ENCODE measurements around the gene TLDC2. TPM values are rescaled to one million over a fixed set of nuclear protein-coding genes. Genes with fewer than 3 reads are reported as not detected.
"Not testable (repeated sequence)": the region's sequence is repeated elsewhere in the genome, so short reads cannot be mapped to it uniquely, and the experiment has no call there.

Gene TLDC2
- total and polyA plus RNA-seq, 7 experiments from 2014 or later = 0.37 to 0.49 (median 0.40) TPM; not detected in 3

- H3K9me3 Mint-ChIP-seq = no peaks in the 10 kb centered on the region
- Histone ChIP-seq H3K27me3 (ENCODE audit: control insufficient read depth in 2 of 2, insufficient read depth in 2 of 2, low read length in 2 of 2) (no peaks in the 10 kb centered on the region), H3K4me3 (ENCODE audit: low read length) (no peak overlapping the region), H3K36me3 (ENCODE audit: control insufficient read depth in 2 of 3, insufficient read depth in 3 of 3, low read length in 3 of 3) (no peaks in the 10 kb centered on the region), H3K9me3 (ENCODE audit: control insufficient read depth in 2 of 3, low read length in 3 of 3) (no peaks in the 10 kb centered on the region), H3K27ac (ENCODE audit: low read depth, low read length) (no peak overlapping the region), H3K4me1 (ENCODE audit: control insufficient read depth in 2 of 2, insufficient read depth in 2 of 2, low read length in 2 of 2) (peaks cover 5 to 9% of the 10 kb centered on the region in 2 donors)
- DNase-seq (no peak), ATAC-seq (no peak)
- H3K36me3 Mint-ChIP-seq = no peaks in the 10 kb centered on the region
- ChIA-PET POLR2A (interaction anchor here (0.6 kb wide), 1 partner anchor 71 kb away, joined by 6 read pairs; no protein-coding TSS in a partner anchor), CTCF (interaction anchor here (0.7 to 1.2 kb wide), 2 partner anchors 23 to 30 kb away, joined by 3 read pairs; a partner anchor contains a TSS)
- peaks cover 5 to 35% (median 10%) of the 10 kb centered on the region in 7 donors for H3K4me1 Mint-ChIP-seq
- peak overlapping the region in 1 of 9 donors; percentile 23 for H3K27ac Mint-ChIP-seq
- intact Hi-C loops (cut with micrococcal nuclease) = loop anchor here (2.0 kb wide), 4 partner anchors 29 to 61 kb away; partner anchors contain the start of gene DSN1 (in 1 of the 2)
- peak overlapping the region in 1 of 10 donors; percentile 23 for H3K4me3 Mint-ChIP-seq
- H3K27me3 Mint-ChIP-seq = no peaks in the 10 kb centered on the region
Measured at GRCh38 chr20:36833275-36834020, 42.5 kb upstream of the TLDC2 start.

- ATAC-seq = no peak
- H3K4me1 ChIP-seq (ENCODE audit: control insufficient read depth in 2 of 2, insufficient read depth in 2 of 2, low read length in 2 of 2) = peaks cover 5 to 9% of the 10 kb centered on the region in 2 donors
- no peaks in the 10 kb centered on the region for H3K9me3 ChIP-seq (ENCODE audit: control insufficient read depth in 2 of 3, low read length in 3 of 3)
- peak overlapping the region; percentile 63 for H3K4me3 ChIP-seq (ENCODE audit: low read length)
- H3K27me3 ChIP-seq (ENCODE audit: control insufficient read depth in 2 of 2, insufficient read depth in 2 of 2, low read length in 2 of 2) = no peaks in the 10 kb centered on the region
- no peak overlapping the region for H3K27ac ChIP-seq (ENCODE audit: low read depth, low read length)
- intact Hi-C loops (cut with micrococcal nuclease) = loop anchor here (2.0 kb wide), 4 partner anchors 28 to 62 kb away; partner anchors contain the start of gene DSN1 (in 1 of the 2)
- Mint-ChIP-seq H3K4me1 (peaks cover 5 to 32% (median 10%) of the 10 kb centered on the region in 7 donors), H3K27ac (peak overlapping the region in 1 of 9 donors; percentile 92), H3K36me3 (no peaks in the 10 kb centered on the region), H3K4me3 (peak overlapping the region in 9 of 10 donors; percentile 71 to 92 (median 82)), H3K27me3 (no peaks in the 10 kb centered on the region), H3K9me3 (no peaks in the 10 kb centered on the region)
- ChIA-PET POLR2A (interaction anchor here (0.6 kb wide), 1 partner anchor 21 kb away, joined by 3 read pairs; no protein-coding TSS in a partner anchor), CTCF (interaction anchor here (0.9 to 1.4 kb wide), 2 partner anchors 21 to 26 kb away, joined by 3 to 4 read pairs; no protein-coding TSS in a partner anchor)
- no peak for DNase-seq
- H3K36me3 ChIP-seq (ENCODE audit: control insufficient read depth in 2 of 3, insufficient read depth in 3 of 3, low read length in 3 of 3) = no peaks in the 10 kb centered on the region
Measured at GRCh38 chr20:36835025-36835424, 40.9 kb upstream of the TLDC2 start.

- ATAC-seq = peak; percentile 99
- POLR2A ChIA-PET = interaction anchor here (0.6 kb wide), 2 partner anchors 21 to 110 kb away, joined by 3 to 8 read pairs; no protein-coding TSS in a partner anchor
- peak overlapping the region; percentile 71 to 92 (median 82) for H3K4me3 Mint-ChIP-seq
- Histone ChIP-seq H3K27me3 (ENCODE audit: control insufficient read depth in 2 of 2, insufficient read depth in 2 of 2, low read length in 2 of 2) (no peaks in the 10 kb centered on the region), H3K27ac (ENCODE audit: low read depth, low read length) (peak overlapping the region; percentile 54), H3K36me3 (ENCODE audit: control insufficient read depth in 2 of 3, insufficient read depth in 3 of 3, low read length in 3 of 3) (no peaks in the 10 kb centered on the region), H3K4me1 (ENCODE audit: control insufficient read depth in 2 of 2, insufficient read depth in 2 of 2, low read length in 2 of 2) (peaks cover 5 to 9% of the 10 kb centered on the region in 2 donors), H3K9me3 (ENCODE audit: control insufficient read depth in 2 of 3, low read length in 3 of 3) (no peaks in the 10 kb centered on the region), H3K4me3 (ENCODE audit: low read length) (peak overlapping the region; percentile 63)
- CTCF ChIA-PET = interaction anchor here (0.5 to 1.4 kb wide), 4 partner anchors 21 to 1388 kb away, joined by 3 to 4 read pairs (median 3); no protein-coding TSS in a partner anchor
- intact Hi-C loops (cut with micrococcal nuclease) = loop anchor here (2.0 kb wide), 4 partner anchors 27 to 63 kb away; partner anchors contain the start of gene DSN1 (in 1 of the 2)
- peak overlapping the region in 4 of 9 donors; percentile 75 to 92 (median 82) for H3K27ac Mint-ChIP-seq
- H3K27me3 Mint-ChIP-seq = no peaks in the 10 kb centered on the region
- peaks cover 5 to 32% (median 10%) of the 10 kb centered on the region in 7 donors for H3K4me1 Mint-ChIP-seq
- DNase-seq = peak; percentile 56 to 85 (median 72)
- H3K36me3 Mint-ChIP-seq = no peaks in the 10 kb centered on the region
- H3K9me3 Mint-ChIP-seq = no peaks in the 10 kb centered on the region
Measured at GRCh38 chr20:36835453-36836198, 40.3 kb upstream of the TLDC2 start.

GRCh38 chr20:36836591-36837269 is 39.2 kb upstream of the TLDC2 start:
- peaks cover 5 to 9% of the 10 kb centered on the region in 2 donors for H3K4me1 ChIP-seq (ENCODE audit: control insufficient read depth in 2 of 2, insufficient read depth in 2 of 2, low read length in 2 of 2)

GRCh38 chr20:36838376-36838775 is 37.6 kb upstream of the TLDC2 start:
- H3K36me3 ChIP-seq (ENCODE audit: control insufficient read depth in 2 of 3, insufficient read depth in 3 of 3, low read length in 3 of 3); H3K27me3 Mint-ChIP-seq; H3K27ac ChIP-seq (ENCODE audit: low read depth, low read length); H3K27me3 ChIP-seq (ENCODE audit: control insufficient read depth in 2 of 2, insufficient read depth in 2 of 2, low read length in 2 of 2); H3K9me3 ChIP-seq (ENCODE audit: control insufficient read depth in 2 of 3, low read length in 3 of 3); POLR2A ChIA-PET; H3K4me3 Mint-ChIP-seq; intact Hi-C loops (cut with micrococcal nuclease); H3K9me3 Mint-ChIP-seq; ATAC-seq; H3K4me3 ChIP-seq (ENCODE audit: low read length); DNase-seq; H3K36me3 Mint-ChIP-seq: not testable (repeated sequence)
- Mint-ChIP-seq H3K4me1 (peaks cover 20 to 44% (median 28%) of the 10 kb centered on the region in 7 donors), H3K27ac (peak overlapping the region in 1 of 9 donors; percentile 18)
- peaks cover 5 to 15% of the 10 kb centered on the region in 2 donors for H3K4me1 ChIP-seq (ENCODE audit: control insufficient read depth in 2 of 2, insufficient read depth in 2 of 2, low read length in 2 of 2)
- CTCF ChIA-PET = interaction anchor here (0.6 kb wide), 1 partner anchor 41 kb away, joined by 3 read pairs; no protein-coding TSS in a partner anchor

More at GRCh38 chr20:36836591-36837269, 39.2 kb upstream of the TLDC2 start:
- peak overlapping the region in 9 of 10 donors; percentile 29 to 80 (median 53) for H3K4me3 Mint-ChIP-seq
- H3K27ac Mint-ChIP-seq = peak overlapping the region in 3 of 9 donors; percentile 28 to 92 (median 69)
- ChIA-PET POLR2A (no interaction called here), CTCF (interaction anchor here (0.5 to 1.4 kb wide), 2 partner anchors 20 to 22 kb away, joined by 3 read pairs; no protein-coding TSS in a partner anchor)
- H3K4me1 Mint-ChIP-seq = peaks cover 10 to 35% (median 14%) of the 10 kb centered on the region in 7 donors
- intact Hi-C loops (cut with micrococcal nuclease) = no loop called here
- ATAC-seq = no peak
- Histone ChIP-seq H3K36me3 (ENCODE audit: control insufficient read depth in 2 of 3, insufficient read depth in 3 of 3, low read length in 3 of 3) (no peaks in the 10 kb centered on the region), H3K9me3 (ENCODE audit: control insufficient read depth in 2 of 3, low read length in 3 of 3) (no peaks in the 10 kb centered on the region), H3K27ac (ENCODE audit: low read depth, low read length) (no peak overlapping the region), H3K4me3 (ENCODE audit: low read length) (no peak overlapping the region), H3K27me3 (ENCODE audit: control insufficient read depth in 2 of 2, insufficient read depth in 2 of 2, low read length in 2 of 2) (no peaks in the 10 kb centered on the region)
- DNase-seq = peak in 4 of 9 donors; percentile 7 to 51 (median 15)
- H3K36me3 Mint-ChIP-seq = no peaks in the 10 kb centered on the region
- no peaks in the 10 kb centered on the region for H3K9me3 Mint-ChIP-seq
- H3K27me3 Mint-ChIP-seq = no peaks in the 10 kb centered on the region

GRCh38 chr20:36839150-36839549 is 36.8 kb upstream of the TLDC2 start:
- Histone ChIP-seq H3K27me3 (ENCODE audit: control insufficient read depth in 2 of 2, insufficient read depth in 2 of 2, low read length in 2 of 2) (no peaks in the 10 kb centered on the region), H3K36me3 (ENCODE audit: control insufficient read depth in 2 of 3, insufficient read depth in 3 of 3, low read length in 3 of 3) (no peaks in the 10 kb centered on the region), H3K4me3 (ENCODE audit: low read length) (no peak overlapping the region), H3K4me1 (ENCODE audit: control insufficient read depth in 2 of 2, insufficient read depth in 2 of 2, low read length in 2 of 2) (peaks cover 5 to 21% of the 10 kb centered on the region in 2 donors), H3K27ac (ENCODE audit: low read depth, low read length) (no peak overlapping the region), H3K9me3 (ENCODE audit: control insufficient read depth in 2 of 3, low read length in 3 of 3) (no peaks in the 10 kb centered on the region)
- ChIA-PET CTCF (interaction anchor here (0.7 kb wide), 1 partner anchor 47 kb away, joined by 4 read pairs; no protein-coding TSS in a partner anchor), POLR2A (no interaction called here)
- no peak overlapping the region for H3K27ac Mint-ChIP-seq
- H3K4me3 Mint-ChIP-seq = no peak overlapping the region
- intact Hi-C loops (cut with micrococcal nuclease) = no loop called here
- no peaks in the 10 kb centered on the region for H3K9me3 Mint-ChIP-seq
- DNase-seq (no peak), ATAC-seq (no peak)
- H3K36me3 Mint-ChIP-seq = no peaks in the 10 kb centered on the region
- peaks cover 24 to 48% (median 32%) of the 10 kb centered on the region in 7 donors for H3K4me1 Mint-ChIP-seq
- H3K27me3 Mint-ChIP-seq = no peaks in the 10 kb centered on the region

Data from naive thymus-derived CD4-positive, alpha-beta T cell (primary cell).